ENCODE measurements around the gene SEMG2.

The SEMG2 gene

GRCh38 chr20:45226287-45226686 is 5.1 kb downstream of the SEMG2 start:
- ChIA-PET CTCF (no interaction called here), POLR2A (no interaction called here)
- no peak for DNase-seq (ENCODE audit: extremely low spot score)
- no peak for TF ChIP-seq CTCF (IDR thresholded peaks at IDR 0.05; ENCODE audit: control extremely low read depth, extremely low read depth, low read depth, missing control alignments)

GRCh38 chr20:45229264-45230056 is 8.3 kb downstream of the SEMG2 start:
- peak; percentile 26 for DNase-seq (ENCODE audit: extremely low spot score)
- CTCF ChIA-PET = interaction anchor here (0.7 to 1.7 kb wide), 3 partner anchors 11 to 133 kb away, joined by 3 to 4 read pairs (median 3); partner anchors contain the start of gene SLPI
- POLR2A ChIA-PET = no interaction called here
- TF ChIP-seq CTCF (IDR thresholded peaks at IDR 0.05; ENCODE audit: control extremely low read depth, extremely low read depth, low read depth, missing control alignments) = peak; percentile 27

GRCh38 chr20:45230631-45231030 is 9.5 kb downstream of the SEMG2 start:
- TF ChIP-seq CTCF (IDR thresholded peaks at IDR 0.05; ENCODE audit: control extremely low read depth, extremely low read depth, low read depth, missing control alignments) = no peak
- no peak for DNase-seq (ENCODE audit: extremely low spot score)
- ChIA-PET CTCF (interaction anchor here (0.9 kb wide), 1 partner anchor 135 kb away, joined by 3 read pairs; no protein-coding TSS in a partner anchor), POLR2A (no interaction called here)

GRCh38 chr20:45235995-45236394 is 14.8 kb downstream of the SEMG2 start:
- CTCF ChIA-PET = interaction anchor here (1.2 kb wide), 1 partner anchor 58 kb away, joined by 3 read pairs; no protein-coding TSS in a partner anchor
- peak; percentile 24 for TF ChIP-seq CTCF (IDR thresholded peaks at IDR 0.05; ENCODE audit: control extremely low read depth, extremely low read depth, low read depth, missing control alignments)
- no peak for DNase-seq (ENCODE audit: extremely low spot score)
- POLR2A ChIA-PET = no interaction called here

GRCh38 chr20:45238139-45238538 is 17.0 kb downstream of the SEMG2 start:
- no peak for DNase-seq (ENCODE audit: extremely low spot score)
- POLR2A ChIA-PET = no interaction called here
- CTCF ChIA-PET = no interaction called here
- no peak for TF ChIP-seq CTCF (IDR thresholded peaks at IDR 0.05; ENCODE audit: control extremely low read depth, extremely low read depth, low read depth, missing control alignments)

- TF ChIP-seq CTCF (IDR thresholded peaks at IDR 0.05; ENCODE audit: control extremely low read depth, extremely low read depth, low read depth, missing control alignments) = no peak
- DNase-seq (ENCODE audit: extremely low spot score) = no peak
- ChIA-PET CTCF (interaction anchor here (1.4 kb wide), 1 partner anchor 9 kb away, joined by 3 read pairs; the partner anchor contains the start of gene SLPI), POLR2A (no interaction called here)
Measured at GRCh38 chr20:45246109-45246508, 24.9 kb downstream of the SEMG2 start.

Measured in GM10248 (cell line).